Right lobe of liver (tissue), 4 donors: ENCODE measurements around the gene SLC9A3.

Source experiments
- POLR2A ChIP-seq: fragments of 450-650 bp; IDR thresholded peaks from one replicate; pipeline ENCODE4 v1.6.1; 2017; ENCODE audit warnings: antibody characterized with exemption, mild to moderate bottlenecking
- TF ChIP-seq, protein P1 (sequence below), 4 donors: fragments of 200-600 bp in 3 of 4; fragments of 450-650 bp in 1 of 4; IDR thresholded peaks; one replicate each; pipeline versions ENCODE4 v1.5.1 to v1.8.0; 2016 to 2022; ENCODE audit warnings: antibody characterized with exemption in 4 of 4, mild to moderate bottlenecking in 2 of 4
- donor health status: DM: no; HTN: no; CAD: no.
- donor health status: DM: no; HTN: no; CAD: no.
- donor health status: DM: no; HTN: yes; CAD: no.

DNA sequence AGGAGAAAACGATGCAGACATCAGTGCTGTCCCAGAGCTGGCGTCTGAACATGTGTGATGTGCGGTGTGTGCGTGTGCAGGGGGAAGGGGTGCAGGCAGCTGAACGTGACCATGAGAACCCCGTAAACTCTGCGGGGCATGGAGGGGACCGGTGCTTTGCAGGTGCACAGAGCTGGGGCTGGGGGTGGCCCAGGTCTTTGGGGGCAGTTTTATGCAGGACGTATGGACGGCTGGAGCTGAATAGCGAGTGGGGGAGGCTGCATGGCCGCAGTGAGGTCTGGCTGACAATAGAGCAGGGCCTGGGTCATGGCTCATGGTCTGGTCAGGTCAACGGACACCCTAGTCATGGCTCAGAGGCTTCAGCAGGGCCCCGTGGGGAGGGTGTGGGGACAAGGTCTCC, 84.6 kb downstream of the SLC9A3 start:
- no peak for TF ChIP-seq POLR2A
- TF ChIP-seq, protein P1, sequence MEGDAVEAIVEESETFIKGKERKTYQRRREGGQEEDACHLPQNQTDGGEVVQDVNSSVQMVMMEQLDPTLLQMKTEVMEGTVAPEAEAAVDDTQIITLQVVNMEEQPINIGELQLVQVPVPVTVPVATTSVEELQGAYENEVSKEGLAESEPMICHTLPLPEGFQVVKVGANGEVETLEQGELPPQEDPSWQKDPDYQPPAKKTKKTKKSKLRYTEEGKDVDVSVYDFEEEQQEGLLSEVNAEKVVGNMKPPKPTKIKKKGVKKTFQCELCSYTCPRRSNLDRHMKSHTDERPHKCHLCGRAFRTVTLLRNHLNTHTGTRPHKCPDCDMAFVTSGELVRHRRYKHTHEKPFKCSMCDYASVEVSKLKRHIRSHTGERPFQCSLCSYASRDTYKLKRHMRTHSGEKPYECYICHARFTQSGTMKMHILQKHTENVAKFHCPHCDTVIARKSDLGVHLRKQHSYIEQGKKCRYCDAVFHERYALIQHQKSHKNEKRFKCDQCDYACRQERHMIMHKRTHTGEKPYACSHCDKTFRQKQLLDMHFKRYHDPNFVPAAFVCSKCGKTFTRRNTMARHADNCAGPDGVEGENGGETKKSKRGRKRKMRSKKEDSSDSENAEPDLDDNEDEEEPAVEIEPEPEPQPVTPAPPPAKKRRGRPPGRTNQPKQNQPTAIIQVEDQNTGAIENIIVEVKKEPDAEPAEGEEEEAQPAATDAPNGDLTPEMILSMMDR (IDR thresholded peaks at IDR 0.05), result no peak
